Stimulated activated CD8-positive, alpha-beta memory T cell treated with anti-CD3 and anti-CD28 coated beads, Interleukin-7, amount 100 ng/mL, for 48 hours (primary cell): Measurements from ENCODE around the gene FANCB.

Experiments used
- DNase-seq, 2 donors: peaks; one replicate each; pipeline ENCODE4 v3.0.0-alpha.2; 2020; ENCODE audit warnings: low read depth in 1 of 2; ENCODE audit errors: extremely low read depth in 1 of 2

FANCB gene

GRCh38 chrX:14872851-14873675, at the start of gene FANCB, which contains the start of gene MOSPD2:
TSS of gene FANCB (minus strand) at chrX:14873069. CDS start at chrX:14865510, 7,559 bp downstream.
TSS of gene MOSPD2 (plus strand) at chrX:14873421. CDS start at chrX:14873529, 108 bp downstream.
- peak; percentile 85 to 91 for DNase-seq

- no peak for DNase-seq
Observed at GRCh38 chrX:14922437-14922836, 49.6 kb upstream of the FANCB start.

GRCh38 chrX:14920196-14920595, 47.3 kb upstream of the FANCB start:
- DNase-seq, result no peak

- DNase-seq, result no peak
Observed at GRCh38 chrX:14919407-14919806, 46.5 kb upstream of the FANCB start.

GRCh38 chrX:14916017-14916674, 43.3 kb upstream of the FANCB start:
- DNase-seq, result no peak

- DNase-seq, result no peak
Observed at GRCh38 chrX:14915596-14915995, 42.7 kb upstream of the FANCB start.

GRCh38 chrX:14913241-14913640, 40.4 kb upstream of the FANCB start:
- DNase-seq, result no peak

GRCh38 chrX:14903891-14904290, 31.0 kb upstream of the FANCB start:
- DNase-seq, result no peak

- no peak for DNase-seq
Observed at GRCh38 chrX:14902537-14902936, 29.7 kb upstream of the FANCB start.

GRCh38 chrX:14899607-14900006, 26.7 kb upstream of the FANCB start:
- no peak for DNase-seq

- no peak for DNase-seq
Observed at GRCh38 chrX:14897042-14897441, 24.2 kb upstream of the FANCB start.

GRCh38 chrX:14896273-14896672, 23.4 kb upstream of the FANCB start:
- no peak for DNase-seq

GRCh38 chrX:14886252-14886651, 13.4 kb upstream of the FANCB start:
- no peak for DNase-seq

- no peak for DNase-seq
Observed at GRCh38 chrX:14884714-14885113, 11.8 kb upstream of the FANCB start.

GRCh38 chrX:14883826-14884225, 11.0 kb upstream of the FANCB start:
- no peak for DNase-seq

GRCh38 chrX:14875624-14876023, 2.8 kb upstream of the FANCB start:
- no peak for DNase-seq

GRCh38 chrX:14873676-14874049, 794 bp upstream of the FANCB start:
- no peak for DNase-seq

- DNase-seq, result no peak
Observed at GRCh38 chrX:14872355-14872754, 514 bp downstream of the FANCB start.

GRCh38 chrX:14871767-14872166, 1.1 kb downstream of the FANCB start:
- no peak for DNase-seq

- DNase-seq, result no peak
Observed at GRCh38 chrX:14865201-14865600, 7.7 kb downstream of the FANCB start.

GRCh38 chrX:14864631-14865030, 8.2 kb downstream of the FANCB start:
- no peak for DNase-seq

- DNase-seq, result no peak
Observed at GRCh38 chrX:14851526-14851925, 21.3 kb downstream of the FANCB start.
